ENCODE measurements around the gene CIDEB. TPM values are rescaled to one million over a fixed set of nuclear protein-coding genes. Genes with fewer than 3 reads are reported as not detected.

Gene CIDEB
- total and polyA plus RNA-seq, 9 of the 15 experiments (the other 6 are each of a cell fraction or from before 2014, with no cell fraction given) = 0.03 to 0.35 (median 0.09) TPM; not detected in 3

DNA sequence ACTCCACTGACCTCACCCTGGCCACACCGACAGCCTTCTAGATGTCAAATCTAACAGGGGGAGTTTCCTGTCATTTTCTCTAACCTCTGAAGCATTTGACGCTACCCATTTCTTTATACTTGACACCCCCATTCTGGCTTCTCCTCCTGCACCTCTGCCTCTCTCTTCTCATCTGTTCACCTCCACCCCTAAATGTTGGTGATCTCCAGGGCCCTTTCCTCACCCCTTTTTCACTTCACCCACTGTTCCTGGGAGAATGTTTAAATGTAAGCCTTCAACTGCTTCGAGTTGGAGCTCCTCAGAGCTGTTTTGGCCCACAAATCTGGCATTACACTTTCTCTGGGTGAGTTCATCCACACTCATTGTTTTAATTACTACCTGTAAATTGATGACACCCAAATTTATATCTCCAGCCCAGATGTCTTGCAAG, 35.9 kb downstream of the CIDEB start (continued):
- TF ChIP-seq, protein P1, sequence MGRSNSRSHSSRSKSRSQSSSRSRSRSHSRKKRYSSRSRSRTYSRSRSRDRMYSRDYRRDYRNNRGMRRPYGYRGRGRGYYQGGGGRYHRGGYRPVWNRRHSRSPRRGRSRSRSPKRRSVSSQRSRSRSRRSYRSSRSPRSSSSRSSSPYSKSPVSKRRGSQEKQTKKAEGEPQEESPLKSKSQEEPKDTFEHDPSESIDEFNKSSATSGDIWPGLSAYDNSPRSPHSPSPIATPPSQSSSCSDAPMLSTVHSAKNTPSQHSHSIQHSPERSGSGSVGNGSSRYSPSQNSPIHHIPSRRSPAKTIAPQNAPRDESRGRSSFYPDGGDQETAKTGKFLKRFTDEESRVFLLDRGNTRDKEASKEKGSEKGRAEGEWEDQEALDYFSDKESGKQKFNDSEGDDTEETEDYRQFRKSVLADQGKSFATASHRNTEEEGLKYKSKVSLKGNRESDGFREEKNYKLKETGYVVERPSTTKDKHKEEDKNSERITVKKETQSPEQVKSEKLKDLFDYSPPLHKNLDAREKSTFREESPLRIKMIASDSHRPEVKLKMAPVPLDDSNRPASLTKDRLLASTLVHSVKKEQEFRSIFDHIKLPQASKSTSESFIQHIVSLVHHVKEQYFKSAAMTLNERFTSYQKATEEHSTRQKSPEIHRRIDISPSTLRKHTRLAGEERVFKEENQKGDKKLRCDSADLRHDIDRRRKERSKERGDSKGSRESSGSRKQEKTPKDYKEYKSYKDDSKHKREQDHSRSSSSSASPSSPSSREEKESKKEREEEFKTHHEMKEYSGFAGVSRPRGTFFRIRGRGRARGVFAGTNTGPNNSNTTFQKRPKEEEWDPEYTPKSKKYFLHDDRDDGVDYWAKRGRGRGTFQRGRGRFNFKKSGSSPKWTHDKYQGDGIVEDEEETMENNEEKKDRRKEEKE (IDR thresholded peaks at IDR 0.05; ENCODE audit: borderline replicate concordance in 1 of 2, control insufficient read depth in 1 of 2, low read depth in 2 of 2, low read length in 1 of 2) = no peak
- TF ChIP-seq, protein P2, sequence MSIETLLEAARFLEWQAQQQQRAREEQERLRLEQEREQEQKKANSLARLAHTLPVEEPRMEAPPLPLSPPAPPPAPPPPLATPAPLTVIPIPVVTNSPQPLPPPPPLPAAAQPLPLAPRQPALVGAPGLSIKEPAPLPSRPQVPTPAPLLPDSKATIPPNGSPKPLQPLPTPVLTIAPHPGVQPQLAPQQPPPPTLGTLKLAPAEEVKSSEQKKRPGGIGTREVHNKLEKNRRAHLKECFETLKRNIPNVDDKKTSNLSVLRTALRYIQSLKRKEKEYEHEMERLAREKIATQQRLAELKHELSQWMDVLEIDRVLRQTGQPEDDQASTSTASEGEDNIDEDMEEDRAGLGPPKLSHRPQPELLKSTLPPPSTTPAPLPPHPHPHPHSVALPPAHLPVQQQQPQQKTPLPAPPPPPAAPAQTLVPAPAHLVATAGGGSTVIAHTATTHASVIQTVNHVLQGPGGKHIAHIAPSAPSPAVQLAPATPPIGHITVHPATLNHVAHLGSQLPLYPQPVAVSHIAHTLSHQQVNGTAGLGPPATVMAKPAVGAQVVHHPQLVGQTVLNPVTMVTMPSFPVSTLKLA (conservative IDR thresholded peaks at IDR 0.05) = 0 out of 4 replicates have a peak, but pooled peaks of 1 of the 2 experiments have one; percentile 20
- no peak for TF ChIP-seq ZNF584 (CRISPR knock-in tag; IDR thresholded peaks at IDR 0.05; ENCODE audit: low read depth)
- TF ChIP-seq, protein P3, sequence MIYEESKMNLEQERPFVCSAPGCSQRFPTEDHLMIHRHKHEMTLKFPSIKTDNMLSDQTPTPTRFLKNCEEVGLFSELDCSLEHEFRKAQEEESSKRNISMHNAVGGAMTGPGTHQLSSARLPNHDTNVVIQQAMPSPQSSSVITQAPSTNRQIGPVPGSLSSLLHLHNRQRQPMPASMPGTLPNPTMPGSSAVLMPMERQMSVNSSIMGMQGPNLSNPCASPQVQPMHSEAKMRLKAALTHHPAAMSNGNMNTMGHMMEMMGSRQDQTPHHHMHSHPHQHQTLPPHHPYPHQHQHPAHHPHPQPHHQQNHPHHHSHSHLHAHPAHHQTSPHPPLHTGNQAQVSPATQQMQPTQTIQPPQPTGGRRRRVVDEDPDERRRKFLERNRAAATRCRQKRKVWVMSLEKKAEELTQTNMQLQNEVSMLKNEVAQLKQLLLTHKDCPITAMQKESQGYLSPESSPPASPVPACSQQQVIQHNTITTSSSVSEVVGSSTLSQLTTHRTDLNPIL (CRISPR knock-in tag; IDR thresholded peaks at IDR 0.05) = no peak
- TF ChIP-seq ZNF507 (tag; conservative IDR thresholded peaks at IDR 0.05) = no peak
- TF ChIP-seq, protein P4, sequence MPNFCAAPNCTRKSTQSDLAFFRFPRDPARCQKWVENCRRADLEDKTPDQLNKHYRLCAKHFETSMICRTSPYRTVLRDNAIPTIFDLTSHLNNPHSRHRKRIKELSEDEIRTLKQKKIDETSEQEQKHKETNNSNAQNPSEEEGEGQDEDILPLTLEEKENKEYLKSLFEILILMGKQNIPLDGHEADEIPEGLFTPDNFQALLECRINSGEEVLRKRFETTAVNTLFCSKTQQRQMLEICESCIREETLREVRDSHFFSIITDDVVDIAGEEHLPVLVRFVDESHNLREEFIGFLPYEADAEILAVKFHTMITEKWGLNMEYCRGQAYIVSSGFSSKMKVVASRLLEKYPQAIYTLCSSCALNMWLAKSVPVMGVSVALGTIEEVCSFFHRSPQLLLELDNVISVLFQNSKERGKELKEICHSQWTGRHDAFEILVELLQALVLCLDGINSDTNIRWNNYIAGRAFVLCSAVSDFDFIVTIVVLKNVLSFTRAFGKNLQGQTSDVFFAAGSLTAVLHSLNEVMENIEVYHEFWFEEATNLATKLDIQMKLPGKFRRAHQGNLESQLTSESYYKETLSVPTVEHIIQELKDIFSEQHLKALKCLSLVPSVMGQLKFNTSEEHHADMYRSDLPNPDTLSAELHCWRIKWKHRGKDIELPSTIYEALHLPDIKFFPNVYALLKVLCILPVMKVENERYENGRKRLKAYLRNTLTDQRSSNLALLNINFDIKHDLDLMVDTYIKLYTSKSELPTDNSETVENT (CRISPR knock-in tag; IDR thresholded peaks at IDR 0.05) = no peak
- TF ChIP-seq, protein P5, sequence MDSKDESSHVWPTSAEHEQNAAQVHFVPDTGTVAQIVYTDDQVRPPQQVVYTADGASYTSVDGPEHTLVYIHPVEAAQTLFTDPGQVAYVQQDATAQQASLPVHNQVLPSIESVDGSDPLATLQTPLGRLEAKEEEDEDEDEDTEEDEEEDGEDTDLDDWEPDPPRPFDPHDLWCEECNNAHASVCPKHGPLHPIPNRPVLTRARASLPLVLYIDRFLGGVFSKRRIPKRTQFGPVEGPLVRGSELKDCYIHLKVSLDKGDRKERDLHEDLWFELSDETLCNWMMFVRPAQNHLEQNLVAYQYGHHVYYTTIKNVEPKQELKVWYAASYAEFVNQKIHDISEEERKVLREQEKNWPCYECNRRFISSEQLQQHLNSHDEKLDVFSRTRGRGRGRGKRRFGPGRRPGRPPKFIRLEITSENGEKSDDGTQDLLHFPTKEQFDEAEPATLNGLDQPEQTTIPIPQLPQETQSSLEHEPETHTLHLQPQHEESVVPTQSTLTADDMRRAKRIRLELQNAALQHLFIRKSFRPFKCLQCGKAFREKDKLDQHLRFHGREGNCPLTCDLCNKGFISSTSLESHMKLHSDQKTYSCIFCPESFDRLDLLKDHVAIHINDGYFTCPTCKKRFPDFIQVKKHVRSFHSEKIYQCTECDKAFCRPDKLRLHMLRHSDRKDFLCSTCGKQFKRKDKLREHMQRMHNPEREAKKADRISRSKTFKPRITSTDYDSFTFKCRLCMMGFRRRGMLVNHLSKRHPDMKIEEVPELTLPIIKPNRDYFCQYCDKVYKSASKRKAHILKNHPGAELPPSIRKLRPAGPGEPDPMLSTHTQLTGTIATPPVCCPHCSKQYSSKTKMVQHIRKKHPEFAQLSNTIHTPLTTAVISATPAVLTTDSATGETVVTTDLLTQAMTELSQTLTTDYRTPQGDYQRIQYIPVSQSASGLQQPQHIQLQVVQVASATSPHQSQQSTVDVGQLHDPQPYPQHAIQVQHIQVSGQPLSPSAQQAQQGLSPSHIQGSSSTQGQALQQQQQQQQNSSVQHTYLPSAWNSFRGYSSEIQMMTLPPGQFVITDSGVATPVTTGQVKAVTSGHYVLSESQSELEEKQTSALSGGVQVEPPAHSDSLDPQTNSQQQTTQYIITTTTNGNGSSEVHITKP (IDR thresholded peaks at IDR 0.05; ENCODE audit: partially characterized antibody) = peak; percentile 94
- TF ChIP-seq ZNF324 (CRISPR knock-in tag; IDR thresholded peaks at IDR 0.05) = no peak
- TF ChIP-seq, protein P6, sequence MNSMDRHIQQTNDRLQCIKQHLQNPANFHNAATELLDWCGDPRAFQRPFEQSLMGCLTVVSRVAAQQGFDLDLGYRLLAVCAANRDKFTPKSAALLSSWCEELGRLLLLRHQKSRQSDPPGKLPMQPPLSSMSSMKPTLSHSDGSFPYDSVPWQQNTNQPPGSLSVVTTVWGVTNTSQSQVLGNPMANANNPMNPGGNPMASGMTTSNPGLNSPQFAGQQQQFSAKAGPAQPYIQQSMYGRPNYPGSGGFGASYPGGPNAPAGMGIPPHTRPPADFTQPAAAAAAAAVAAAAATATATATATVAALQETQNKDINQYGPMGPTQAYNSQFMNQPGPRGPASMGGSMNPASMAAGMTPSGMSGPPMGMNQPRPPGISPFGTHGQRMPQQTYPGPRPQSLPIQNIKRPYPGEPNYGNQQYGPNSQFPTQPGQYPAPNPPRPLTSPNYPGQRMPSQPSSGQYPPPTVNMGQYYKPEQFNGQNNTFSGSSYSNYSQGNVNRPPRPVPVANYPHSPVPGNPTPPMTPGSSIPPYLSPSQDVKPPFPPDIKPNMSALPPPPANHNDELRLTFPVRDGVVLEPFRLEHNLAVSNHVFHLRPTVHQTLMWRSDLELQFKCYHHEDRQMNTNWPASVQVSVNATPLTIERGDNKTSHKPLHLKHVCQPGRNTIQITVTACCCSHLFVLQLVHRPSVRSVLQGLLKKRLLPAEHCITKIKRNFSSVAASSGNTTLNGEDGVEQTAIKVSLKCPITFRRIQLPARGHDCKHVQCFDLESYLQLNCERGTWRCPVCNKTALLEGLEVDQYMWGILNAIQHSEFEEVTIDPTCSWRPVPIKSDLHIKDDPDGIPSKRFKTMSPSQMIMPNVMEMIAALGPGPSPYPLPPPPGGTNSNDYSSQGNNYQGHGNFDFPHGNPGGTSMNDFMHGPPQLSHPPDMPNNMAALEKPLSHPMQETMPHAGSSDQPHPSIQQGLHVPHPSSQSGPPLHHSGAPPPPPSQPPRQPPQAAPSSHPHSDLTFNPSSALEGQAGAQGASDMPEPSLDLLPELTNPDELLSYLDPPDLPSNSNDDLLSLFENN (IDR thresholded peaks at IDR 0.05; ENCODE audit: low read depth in 2 of 2, low read length in 2 of 2) = no peak
- no peak for TF ChIP-seq CXXC5 (CRISPR knock-in tag; IDR thresholded peaks at IDR 0.05)

Data from K562 (cell line).